Measurements from ENCODE around the gene RNF10. TPM values are rescaled to one million over a fixed set of nuclear protein-coding genes. Genes with fewer than 3 reads are reported as not detected.

The RNF10 gene
- total RNA-seq, 1 experiment from 2014 or later = 153 TPM

DNA sequence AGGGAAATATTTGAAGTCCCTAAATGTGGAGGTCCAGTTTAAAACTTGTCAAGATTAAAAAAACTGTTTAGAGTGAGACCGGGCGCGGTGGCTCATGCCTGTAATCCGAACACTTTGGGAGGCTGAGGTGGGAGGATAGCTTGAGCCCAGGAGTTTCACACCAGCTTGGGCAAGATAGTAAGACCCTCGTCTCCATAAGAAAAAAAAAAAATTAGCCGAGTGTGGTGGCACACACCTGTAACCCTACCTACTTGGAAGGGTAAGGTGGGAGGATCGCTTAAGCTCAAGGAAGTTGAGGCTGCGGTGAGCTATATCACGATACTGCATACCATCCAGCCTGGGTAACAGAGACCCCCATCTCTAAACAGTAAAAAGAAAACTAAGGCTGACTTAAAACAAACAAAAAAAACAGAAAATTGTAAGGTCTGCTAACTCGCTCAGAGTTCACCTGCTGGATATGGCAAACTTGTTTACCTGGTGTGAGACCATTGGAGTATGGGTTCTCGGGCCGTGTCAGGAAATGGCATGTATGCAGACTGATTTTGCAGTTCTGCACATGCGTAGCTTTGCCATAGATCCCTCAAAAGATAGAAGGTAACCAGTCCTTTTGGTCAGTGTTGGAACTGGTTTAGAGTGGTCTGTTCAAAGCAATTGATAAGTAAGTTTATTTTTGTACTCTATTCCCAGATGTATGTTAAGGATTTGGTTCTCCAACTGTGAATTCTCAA, 2.1 kb downstream of the RNF10 start:
- no peaks in the 10 kb centered on the region for H3K79me1 ChIP-seq (ENCODE audit: insufficient read depth, low read depth, low read length, poor library complexity, severe bottlenecking)
- no peak overlapping the region for H3K56ac ChIP-seq (ENCODE audit: insufficient read length, low read depth, low read length)
- peaks cover 18 to 33% of the 10 kb centered on the region in 2 experiments for H3K4me1 Mint-ChIP-seq
- TF ChIP-seq, protein P1, sequence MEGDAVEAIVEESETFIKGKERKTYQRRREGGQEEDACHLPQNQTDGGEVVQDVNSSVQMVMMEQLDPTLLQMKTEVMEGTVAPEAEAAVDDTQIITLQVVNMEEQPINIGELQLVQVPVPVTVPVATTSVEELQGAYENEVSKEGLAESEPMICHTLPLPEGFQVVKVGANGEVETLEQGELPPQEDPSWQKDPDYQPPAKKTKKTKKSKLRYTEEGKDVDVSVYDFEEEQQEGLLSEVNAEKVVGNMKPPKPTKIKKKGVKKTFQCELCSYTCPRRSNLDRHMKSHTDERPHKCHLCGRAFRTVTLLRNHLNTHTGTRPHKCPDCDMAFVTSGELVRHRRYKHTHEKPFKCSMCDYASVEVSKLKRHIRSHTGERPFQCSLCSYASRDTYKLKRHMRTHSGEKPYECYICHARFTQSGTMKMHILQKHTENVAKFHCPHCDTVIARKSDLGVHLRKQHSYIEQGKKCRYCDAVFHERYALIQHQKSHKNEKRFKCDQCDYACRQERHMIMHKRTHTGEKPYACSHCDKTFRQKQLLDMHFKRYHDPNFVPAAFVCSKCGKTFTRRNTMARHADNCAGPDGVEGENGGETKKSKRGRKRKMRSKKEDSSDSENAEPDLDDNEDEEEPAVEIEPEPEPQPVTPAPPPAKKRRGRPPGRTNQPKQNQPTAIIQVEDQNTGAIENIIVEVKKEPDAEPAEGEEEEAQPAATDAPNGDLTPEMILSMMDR (conservative IDR thresholded peaks at IDR 0.05) = no peak
- H2AFZ ChIP-seq (ENCODE audit: low read length) = no peak overlapping the region
- peak overlapping the region in 2 of 3 experiments; percentile 72 to 84; a peak in 3 of 7 replicates for H3K27ac Mint-ChIP-seq
- no peak overlapping the region for H2AK5ac ChIP-seq (ENCODE audit: insufficient read length, low read length)
- H3K9me3 Mint-ChIP-seq = no peaks in the 10 kb centered on the region
- no peak overlapping the region for H4K5ac ChIP-seq (ENCODE audit: insufficient read length, low read depth, low read length)
- no peak overlapping the region for H4K8ac ChIP-seq (replicated peaks; ENCODE audit: insufficient read length, low read depth, low read length)
- peaks cover 43% of the 10 kb centered on the region; the same call in 1 of the 2 replicates for H3K79me2 ChIP-seq (ENCODE audit: insufficient read depth, low read length)
- H3K27me3 Mint-ChIP-seq (ENCODE audit: low read depth) = no peaks in the 10 kb centered on the region
- no peak overlapping the region for H3K18ac ChIP-seq (ENCODE audit: insufficient read length, low read depth, low read length)
- H3K36me3 Mint-ChIP-seq (ENCODE audit: insufficient read depth in 1 of 3, low read depth in 3 of 3) = peaks cover 9 to 31% (median 27%) of the 10 kb centered on the region in 3 experiments; a peak in 6 of 7 replicates
- no peak overlapping the region for H2BK120ac ChIP-seq (ENCODE audit: low read depth, low read length, poor library complexity, severe bottlenecking)
- WGBS (ENCODE audit: extremely low coverage, insufficient read length, low lambda C conversion rate) = no CpG with 5 or more reads among the region's 13 CpGs
- H3K4me2 ChIP-seq (ENCODE audit: insufficient read depth, insufficient read length, low read length) = peak overlapping the region; percentile 79
- no peaks in the 10 kb centered on the region for H3K4me1 ChIP-seq (ENCODE audit: insufficient read depth, low read length)
- H3T11ph ChIP-seq (ENCODE audit: low read length) = no peak overlapping the region
- peaks cover 2% of the 10 kb centered on the region for H4K20me1 ChIP-seq (ENCODE audit: control insufficient read depth, insufficient read depth, insufficient read length)
- no peak overlapping the region for H4K91ac ChIP-seq (ENCODE audit: insufficient read length, low read depth, low read length)
- no peak overlapping the region for H2BK15ac ChIP-seq (ENCODE audit: low read depth, low read length)
- H3K9me3 ChIP-seq (ENCODE audit: control insufficient read depth, low read depth, low read length) = no peaks in the 10 kb centered on the region
- H2BK20ac ChIP-seq (ENCODE audit: low read depth, low read length, poor library complexity, severe bottlenecking) = no peak overlapping the region
- no peak overlapping the region for H3K27ac ChIP-seq (ENCODE audit: insufficient read length, low read depth, low read length)
- no peaks in the 10 kb centered on the region for H3K27me3 ChIP-seq (ENCODE audit: insufficient read depth, low read length)
- H3K4me3 Mint-ChIP-seq = peak overlapping the region; percentile 94 to 95
- H3K4ac ChIP-seq (ENCODE audit: low read depth, low read length) = no peak overlapping the region
- no peak overlapping the region for H2BK5ac ChIP-seq (ENCODE audit: insufficient read length, low read length)
- no peak for DNase-seq
- no peak overlapping the region for H3K14ac ChIP-seq (ENCODE audit: insufficient read depth, low read length)
- no peak overlapping the region for H3K9ac ChIP-seq (ENCODE audit: extremely low read depth, insufficient read length, low read length)
- no peak overlapping the region for H3K23ac ChIP-seq (ENCODE audit: insufficient read length, low read depth, low read length)
- H2BK12ac ChIP-seq (ENCODE audit: insufficient read length, low read depth, low read length) = no peak overlapping the region
- peaks cover 6% of the 10 kb centered on the region for H3K23me2 ChIP-seq (ENCODE audit: insufficient read length, low read depth, low read length, poor library complexity, severe bottlenecking)

Data from H9 (cell line).